ENCODE data around the gene TMEM242. TPM values are rescaled to one million over a fixed set of nuclear protein-coding genes. Genes with fewer than 3 reads are reported as not detected.

The TMEM242 gene
- total and polyA plus RNA-seq, 10 of the 15 experiments (the other 5 are each of a cell fraction or from before 2014, with no cell fraction given), result 2.8 to 9.8 (median 5.5) TPM

- TF ChIP-seq RFX5 (IDR thresholded peaks at IDR 0.05; ENCODE audit: low read depth, low read length) (no peak), MYC (IDR thresholded peaks at IDR 0.05; ENCODE audit: insufficient read depth, insufficient read length, insufficient replicate concordance, low read length, severe bottlenecking) (no peak), JUND (IDR thresholded peaks at IDR 0.05; ENCODE audit: low read depth, low read length) (no peak), USF2 (IDR thresholded peaks at IDR 0.05; ENCODE audit: borderline replicate concordance, low read depth, low read length) (no peak), ASH2L (IDR thresholded peaks at IDR 0.05; ENCODE audit: borderline replicate concordance, low read depth) (no peak), RAD21 (IDR thresholded peaks at IDR 0.05; ENCODE audit: insufficient read depth, low read depth, low read length) (no peak), ZBED1 (IDR thresholded peaks at IDR 0.05; ENCODE audit: borderline replicate concordance) (no peak), CREM (IDR thresholded peaks at IDR 0.05; ENCODE audit: low read depth) (no peak)
- TF ChIP-seq, protein P1, sequence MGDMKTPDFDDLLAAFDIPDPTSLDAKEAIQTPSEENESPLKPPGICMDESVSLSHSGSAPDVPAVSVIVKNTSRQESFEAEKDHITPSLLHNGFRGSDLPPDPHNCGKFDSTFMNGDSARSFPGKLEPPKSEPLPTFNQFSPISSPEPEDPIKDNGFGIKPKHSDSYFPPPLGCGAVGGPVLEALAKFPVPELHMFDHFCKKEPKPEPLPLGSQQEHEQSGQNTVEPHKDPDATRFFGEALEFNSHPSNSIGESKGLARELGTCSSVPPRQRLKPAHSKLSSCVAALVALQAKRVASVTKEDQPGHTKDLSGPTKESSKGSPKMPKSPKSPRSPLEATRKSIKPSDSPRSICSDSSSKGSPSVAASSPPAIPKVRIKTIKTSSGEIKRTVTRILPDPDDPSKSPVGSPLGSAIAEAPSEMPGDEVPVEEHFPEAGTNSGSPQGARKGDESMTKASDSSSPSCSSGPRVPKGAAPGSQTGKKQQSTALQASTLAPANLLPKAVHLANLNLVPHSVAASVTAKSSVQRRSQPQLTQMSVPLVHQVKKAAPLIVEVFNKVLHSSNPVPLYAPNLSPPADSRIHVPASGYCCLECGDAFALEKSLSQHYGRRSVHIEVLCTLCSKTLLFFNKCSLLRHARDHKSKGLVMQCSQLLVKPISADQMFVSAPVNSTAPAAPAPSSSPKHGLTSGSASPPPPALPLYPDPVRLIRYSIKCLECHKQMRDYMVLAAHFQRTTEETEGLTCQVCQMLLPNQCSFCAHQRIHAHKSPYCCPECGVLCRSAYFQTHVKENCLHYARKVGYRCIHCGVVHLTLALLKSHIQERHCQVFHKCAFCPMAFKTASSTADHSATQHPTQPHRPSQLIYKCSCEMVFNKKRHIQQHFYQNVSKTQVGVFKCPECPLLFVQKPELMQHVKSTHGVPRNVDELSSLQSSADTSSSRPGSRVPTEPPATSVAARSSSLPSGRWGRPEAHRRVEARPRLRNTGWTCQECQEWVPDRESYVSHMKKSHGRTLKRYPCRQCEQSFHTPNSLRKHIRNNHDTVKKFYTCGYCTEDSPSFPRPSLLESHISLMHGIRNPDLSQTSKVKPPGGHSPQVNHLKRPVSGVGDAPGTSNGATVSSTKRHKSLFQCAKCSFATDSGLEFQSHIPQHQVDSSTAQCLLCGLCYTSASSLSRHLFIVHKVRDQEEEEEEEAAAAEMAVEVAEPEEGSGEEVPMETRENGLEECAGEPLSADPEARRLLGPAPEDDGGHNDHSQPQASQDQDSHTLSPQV (IDR thresholded peaks at IDR 0.05), result no peak
These were observed 34.7 kb downstream of the TMEM242 start (continued) for GRCh38 chr6:157288575-157288974.
